ENCODE data around the gene CRELD2. TPM values are rescaled to one million over a fixed set of nuclear protein-coding genes. Genes with fewer than 3 reads are reported as not detected.

CRELD2 gene
- total and polyA plus RNA-seq, 8 donors = 28.5 to 79.7 (median 34.1) TPM

- no peak for TF ChIP-seq CTCF (IDR thresholded peaks at IDR 0.05)
- intact Hi-C loops (cut with DNase I) = no loop called here
- no peaks in the 10 kb centered on the region for H3K4me1 ChIP-seq
- no peak overlapping the region for H3K4me3 ChIP-seq
- H3K36me3 ChIP-seq = peaks cover 0 to 30% of the 10 kb centered on the region in 2 donors
- H3K27me3 ChIP-seq = no peaks in the 10 kb centered on the region
- no peak overlapping the region for H3K27ac ChIP-seq
- no peak for DNase-seq
- peaks cover 0 to 6% of the 10 kb centered on the region in 2 donors for H3K9me3 ChIP-seq
- ATAC-seq = no peak
Observed at GRCh38 chr22:49894322-49895054, 23.9 kb upstream of the CRELD2 start.

- TF ChIP-seq CTCF (IDR thresholded peaks at IDR 0.05) = no peak
- Histone ChIP-seq H3K27ac (no peak overlapping the region), H3K27me3 (no peaks in the 10 kb centered on the region), H3K9me3 (no peaks in the 10 kb centered on the region), H3K4me1 (no peaks in the 10 kb centered on the region), H3K4me3 (no peak overlapping the region), H3K36me3 (peaks cover 0 to 31% of the 10 kb centered on the region in 2 donors)
- ATAC-seq (no peak), DNase-seq (peak in 1 of 4 donors; percentile 15)
- intact Hi-C loops (cut with DNase I) = no loop called here
Observed at GRCh38 chr22:49896201-49896600, 22.2 kb upstream of the CRELD2 start.

- intact Hi-C loops (cut with DNase I) = no loop called here
- H3K27ac ChIP-seq = no peak overlapping the region
- no peaks in the 10 kb centered on the region for H3K27me3 ChIP-seq
- no peaks in the 10 kb centered on the region for H3K4me1 ChIP-seq
- H3K36me3 ChIP-seq = peaks cover 0 to 31% of the 10 kb centered on the region in 2 donors
- peak in 1 of 4 donors; percentile 4 for DNase-seq
- H3K9me3 ChIP-seq = no peaks in the 10 kb centered on the region
- no peak for ATAC-seq
- no peak for TF ChIP-seq CTCF (IDR thresholded peaks at IDR 0.05)
- H3K4me3 ChIP-seq = no peak overlapping the region
Observed at GRCh38 chr22:49897015-49897684, 21.3 kb upstream of the CRELD2 start.

- H3K9me3 ChIP-seq = no peaks in the 10 kb centered on the region
- peak in 1 of 4 donors; percentile 8 for DNase-seq
- no peak for ATAC-seq
- TF ChIP-seq CTCF (IDR thresholded peaks at IDR 0.05) = no peak
- H3K27ac ChIP-seq = no peak overlapping the region
- no peaks in the 10 kb centered on the region for H3K27me3 ChIP-seq
- intact Hi-C loops (cut with DNase I) = no loop called here
- no peak overlapping the region for H3K4me3 ChIP-seq
- H3K36me3 ChIP-seq = peaks cover 0 to 49% of the 10 kb centered on the region in 2 donors
- H3K4me1 ChIP-seq = no peaks in the 10 kb centered on the region
Observed at GRCh38 chr22:49899530-49899929, 18.9 kb upstream of the CRELD2 start.

- H3K27ac ChIP-seq = no peak overlapping the region
- peaks cover 0 to 60% of the 10 kb centered on the region in 2 donors for H3K36me3 ChIP-seq
- no peaks in the 10 kb centered on the region for H3K27me3 ChIP-seq
- TF ChIP-seq CTCF (IDR thresholded peaks at IDR 0.05) = no peak
- no peak overlapping the region for H3K4me3 ChIP-seq
- no peak for ATAC-seq
- no peaks in the 10 kb centered on the region for H3K4me1 ChIP-seq
- H3K9me3 ChIP-seq = no peaks in the 10 kb centered on the region
- intact Hi-C loops (cut with DNase I) = no loop called here
- peak in 1 of 4 donors; percentile 20 for DNase-seq
Observed at GRCh38 chr22:49900441-49901230, 17.8 kb upstream of the CRELD2 start.
